HFFc6 (cell line): ENCODE results near the gene BCAS3. TPM values are rescaled to one million over a fixed set of nuclear protein-coding genes. Genes with fewer than 3 reads are reported as not detected.
"Not testable (repeated sequence)": the region's sequence is repeated elsewhere in the genome, so short reads cannot be mapped to it uniquely, and the experiment has no call there.

Experiments used
- DNase-seq: peaks from one replicate; pipeline ENCODE4 v3.0.0-alpha.2; 2018
- H3K27ac Mint-ChIP-seq: 2 replicates; pipeline ENCODE4 v1.8.0; 2020; ENCODE audit warnings: mild to moderate bottlenecking, mixed read lengths
- H3K27me3 Mint-ChIP-seq: 2 replicates; pipeline ENCODE4 v1.8.0; 2021; ENCODE audit warnings: mild to moderate bottlenecking, moderate library complexity, mixed read lengths; ENCODE audit not compliant: insufficient read depth
- H3K36me3 Mint-ChIP-seq: 2 replicates; pipeline ENCODE4 v1.8.0; 2021; ENCODE audit warnings: low read depth, mixed read lengths
- H3K4me1 Mint-ChIP-seq: 2 replicates; pipeline ENCODE4 v1.8.0; 2020; ENCODE audit warnings: low read depth, mixed read lengths
- H3K4me3 Mint-ChIP-seq: 2 replicates; pipeline ENCODE4 v1.8.0; 2020; ENCODE audit warnings: mild to moderate bottlenecking, moderate library complexity, mixed read lengths
- H3K9me3 Mint-ChIP-seq: 2 replicates; pipeline ENCODE4 v1.8.0; 2020; ENCODE audit warnings: mild to moderate bottlenecking, mixed read lengths
- total RNA-seq, 6 experiments: library from RNA; stranded (reverse); fragmentation: NEBNext Ultra II Directional; extraction: Animal tissue kit (Norgen Biotek cat#: 25700); gene quantifications; 2 replicates in 1 of 6; 3 replicates in 5 of 6; pipeline ENCODE4 v1.2.3, GENCODE V29; 2021
- TF ChIP-seq, protein P1 (sequence below): fragments of 200-600 bp; sonication (generic); IDR thresholded peaks from 2 replicates; pipeline ENCODE4 v1.5.0; 2021; ENCODE audit warnings: antibody characterized with exemption, mild to moderate bottlenecking

The BCAS3 gene
- total RNA-seq, 6 experiments from 2014 or later, result 9.8 to 13.8 (median 12.0) TPM

DNA sequence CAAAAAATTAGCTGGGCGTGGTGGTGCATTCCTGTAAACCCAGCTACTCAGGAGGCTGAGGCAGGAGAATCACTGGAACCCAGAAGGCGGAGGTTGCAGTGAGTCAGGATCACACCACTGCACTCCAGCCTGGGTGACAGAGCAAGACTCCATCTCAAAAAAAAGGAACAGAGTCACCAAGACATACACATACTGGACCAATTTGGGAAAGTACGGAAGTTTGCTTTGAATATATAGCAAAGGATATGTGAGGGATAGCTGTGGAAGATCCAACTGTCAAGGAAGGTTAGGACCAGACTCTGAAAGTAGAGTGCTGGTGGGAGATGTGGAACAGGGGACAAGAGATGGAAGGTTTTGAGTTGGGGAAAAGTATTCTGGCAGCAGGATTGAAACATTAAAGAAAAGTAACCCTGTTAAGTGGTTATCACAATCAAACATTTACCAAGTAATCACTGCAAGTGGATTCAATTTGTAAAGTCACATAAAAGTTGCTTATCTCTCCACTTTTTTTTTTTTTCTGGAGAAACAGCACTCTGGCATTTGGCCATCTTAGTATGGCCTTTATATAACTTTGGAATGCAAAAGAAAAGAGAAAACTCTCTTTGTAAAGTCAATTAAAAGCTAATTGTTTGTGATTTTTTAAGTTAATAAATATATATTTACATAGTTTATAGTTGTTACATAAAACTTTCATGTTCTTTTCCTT is 462.6 kb downstream of the BCAS3 start:
- no peaks in the 10 kb centered on the region for H3K27me3 Mint-ChIP-seq
- H3K27ac Mint-ChIP-seq, result peak overlapping the region; percentile 6; the same call in 1 of the 2 replicates
- no peak for DNase-seq
- H3K36me3 Mint-ChIP-seq, result no peaks in the 10 kb centered on the region
- H3K4me1 Mint-ChIP-seq, result peaks cover 35% of the 10 kb centered on the region
- H3K4me3 Mint-ChIP-seq, result no peak overlapping the region
- H3K9me3 Mint-ChIP-seq, result no peaks in the 10 kb centered on the region
- TF ChIP-seq, protein P1, sequence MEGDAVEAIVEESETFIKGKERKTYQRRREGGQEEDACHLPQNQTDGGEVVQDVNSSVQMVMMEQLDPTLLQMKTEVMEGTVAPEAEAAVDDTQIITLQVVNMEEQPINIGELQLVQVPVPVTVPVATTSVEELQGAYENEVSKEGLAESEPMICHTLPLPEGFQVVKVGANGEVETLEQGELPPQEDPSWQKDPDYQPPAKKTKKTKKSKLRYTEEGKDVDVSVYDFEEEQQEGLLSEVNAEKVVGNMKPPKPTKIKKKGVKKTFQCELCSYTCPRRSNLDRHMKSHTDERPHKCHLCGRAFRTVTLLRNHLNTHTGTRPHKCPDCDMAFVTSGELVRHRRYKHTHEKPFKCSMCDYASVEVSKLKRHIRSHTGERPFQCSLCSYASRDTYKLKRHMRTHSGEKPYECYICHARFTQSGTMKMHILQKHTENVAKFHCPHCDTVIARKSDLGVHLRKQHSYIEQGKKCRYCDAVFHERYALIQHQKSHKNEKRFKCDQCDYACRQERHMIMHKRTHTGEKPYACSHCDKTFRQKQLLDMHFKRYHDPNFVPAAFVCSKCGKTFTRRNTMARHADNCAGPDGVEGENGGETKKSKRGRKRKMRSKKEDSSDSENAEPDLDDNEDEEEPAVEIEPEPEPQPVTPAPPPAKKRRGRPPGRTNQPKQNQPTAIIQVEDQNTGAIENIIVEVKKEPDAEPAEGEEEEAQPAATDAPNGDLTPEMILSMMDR, result no peak

DNA sequence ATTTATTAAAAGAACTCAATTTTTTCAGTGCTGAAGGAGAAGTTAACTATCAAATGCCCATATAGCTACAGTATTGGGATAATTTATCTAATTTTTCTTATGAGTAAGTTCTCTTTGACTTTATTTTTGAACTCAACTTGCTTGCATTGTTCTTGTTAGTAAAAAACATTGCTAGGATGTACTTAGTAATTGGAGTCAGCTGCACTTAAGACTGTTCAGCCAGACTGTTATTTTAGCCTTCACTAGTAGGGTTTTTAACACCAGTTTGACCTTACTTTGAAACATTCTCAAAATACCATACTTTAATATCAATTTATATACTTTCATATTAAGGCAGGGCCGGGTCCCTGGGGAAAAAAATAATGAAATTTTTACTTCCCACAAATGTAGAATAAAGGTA is 465.4 kb downstream of the BCAS3 start:
- no peaks in the 10 kb centered on the region for H3K9me3 Mint-ChIP-seq
- no peaks in the 10 kb centered on the region for H3K27me3 Mint-ChIP-seq
- TF ChIP-seq, protein P1, result no peak
- no peak for DNase-seq
- H3K4me3 Mint-ChIP-seq, result no peak overlapping the region
- H3K4me1 Mint-ChIP-seq, result peaks cover 44% of the 10 kb centered on the region
- no peaks in the 10 kb centered on the region for H3K36me3 Mint-ChIP-seq
- H3K27ac Mint-ChIP-seq, result no peak overlapping the region

DNA sequence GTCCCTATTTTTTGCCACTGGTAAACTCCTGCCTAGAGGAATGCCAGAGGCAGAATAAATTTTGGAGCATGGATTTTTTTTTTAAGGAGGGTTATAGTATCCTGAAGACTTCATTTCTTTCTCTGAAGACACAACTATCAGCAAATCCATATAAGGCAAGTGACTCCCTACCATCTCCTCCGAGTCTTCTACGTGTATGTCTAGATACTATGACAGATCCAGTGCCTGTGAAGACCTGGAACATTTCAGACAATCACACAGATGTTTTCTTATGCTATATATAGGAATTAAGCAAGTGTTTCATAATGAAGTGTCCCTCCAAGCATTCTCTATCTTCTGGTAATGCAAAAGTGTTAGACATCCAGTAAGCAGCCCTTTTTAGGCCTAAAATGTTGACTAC is 466.5 kb downstream of the BCAS3 start:
- Mint-ChIP-seq H3K27me3 (no peaks in the 10 kb centered on the region), H3K4me3 (no peak overlapping the region), H3K36me3 (no peaks in the 10 kb centered on the region), H3K27ac (no peak overlapping the region), H3K9me3 (no peaks in the 10 kb centered on the region), H3K4me1 (peaks cover 33% of the 10 kb centered on the region)
- no peak for DNase-seq
- TF ChIP-seq, protein P1, result no peak

DNA sequence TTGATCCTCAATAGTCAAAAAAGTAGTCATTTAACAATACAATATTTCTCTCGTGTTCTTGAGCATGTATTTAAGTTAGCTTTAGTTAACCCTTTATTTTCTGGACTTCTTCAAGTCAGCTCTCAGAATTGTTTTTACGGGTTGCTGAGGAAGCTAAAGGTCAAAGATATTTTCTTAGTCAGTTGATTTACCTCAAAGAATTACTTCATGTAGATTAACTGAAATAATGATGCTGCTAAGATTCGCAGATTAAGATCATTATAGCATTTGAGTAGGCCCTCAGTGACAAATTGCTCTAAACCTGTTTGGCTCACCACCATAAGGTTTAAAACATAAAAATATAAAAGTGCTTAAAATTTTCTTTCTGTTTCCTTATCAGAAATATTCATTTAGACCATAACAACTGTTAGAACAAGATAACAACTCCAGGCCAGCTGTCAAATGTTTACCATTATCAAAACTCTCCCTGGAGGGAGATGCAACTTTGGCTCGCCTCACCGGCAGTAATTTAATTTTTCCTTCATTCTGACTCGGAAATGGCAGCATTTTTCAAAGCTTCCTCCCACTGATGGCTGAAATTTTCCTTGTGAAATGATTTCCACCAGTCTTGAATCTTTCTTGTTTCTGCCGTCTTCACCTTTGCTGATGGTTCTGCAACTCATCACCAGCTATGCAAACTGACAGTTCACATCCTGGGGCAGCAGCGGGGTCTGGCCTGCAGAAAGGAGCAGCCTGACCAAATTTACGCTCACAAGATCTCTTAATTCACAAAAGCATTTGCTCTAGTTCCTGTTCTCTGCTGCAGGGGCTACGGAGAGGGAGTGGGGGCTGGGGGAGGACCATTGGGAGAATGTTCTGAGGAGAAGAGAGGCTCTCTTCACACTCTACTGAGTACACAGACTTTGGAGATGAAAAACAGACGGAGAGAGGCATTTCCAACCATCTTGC is 467.2 kb downstream of the BCAS3 start:
- peaks cover 29% of the 10 kb centered on the region for H3K4me1 Mint-ChIP-seq
- H3K36me3 Mint-ChIP-seq, result no peaks in the 10 kb centered on the region
- H3K9me3 Mint-ChIP-seq, result no peaks in the 10 kb centered on the region
- no peak overlapping the region for H3K27ac Mint-ChIP-seq
- TF ChIP-seq, protein P1, result no peak
- DNase-seq, result no peak
- H3K27me3 Mint-ChIP-seq, result no peaks in the 10 kb centered on the region
- H3K4me3 Mint-ChIP-seq, result no peak overlapping the region

DNA sequence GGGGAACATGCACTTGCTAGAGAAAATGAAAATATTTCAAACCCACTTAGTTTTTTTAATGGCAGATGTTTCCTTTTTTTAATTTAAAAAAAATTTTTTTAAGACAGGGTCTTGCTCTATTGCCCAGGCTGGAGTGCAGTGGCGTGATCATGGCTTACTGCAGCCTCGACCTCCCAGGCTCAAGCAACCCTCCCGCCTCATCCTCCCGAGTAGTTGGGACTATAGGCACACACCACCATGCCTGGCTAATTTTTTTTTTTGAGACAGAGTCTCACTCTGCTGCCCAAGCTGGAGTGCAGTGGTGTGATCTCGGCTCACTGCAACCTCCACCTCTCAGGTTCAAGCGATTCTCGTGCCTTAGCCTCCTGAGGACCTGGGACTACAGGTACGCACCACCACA is 469.2 kb downstream of the BCAS3 start:
- H3K27me3 Mint-ChIP-seq, H3K27ac Mint-ChIP-seq, H3K4me3 Mint-ChIP-seq, DNase-seq, H3K36me3 Mint-ChIP-seq, H3K9me3 Mint-ChIP-seq: not testable (repeated sequence)
- peaks cover 38% of the 10 kb centered on the region for H3K4me1 Mint-ChIP-seq
